HG02884 (cell line): ENCODE data around the gene ST7L.

Experiments
- ATAC-seq: cut with Tn5 transposase; IDR thresholded peaks from one replicate; pipeline ENCODE4 v1.9.1; 2021; ENCODE audit warnings: mild to moderate bottlenecking, moderate library complexity; ENCODE audit not compliant: unreplicated experiment

The ST7L gene

GRCh38 chr1:112548547-112548946 lies 70.4 kb downstream of the ST7L start:
- ATAC-seq = no peak

- ATAC-seq = no peak
These were observed 72.9 kb downstream of the ST7L start for GRCh38 chr1:112546076-112546475.

GRCh38 chr1:112544751-112545150 lies 74.2 kb downstream of the ST7L start:
- ATAC-seq = no peak

- ATAC-seq = no peak
These were observed 74.8 kb downstream of the ST7L start for GRCh38 chr1:112544011-112544688.

GRCh38 chr1:112542206-112542973 lies 76.6 kb downstream of the ST7L start:
- no peak for ATAC-seq

GRCh38 chr1:112541299-112541698 lies 77.6 kb downstream of the ST7L start:
- ATAC-seq = no peak

- no peak for ATAC-seq
These were observed 78.6 kb downstream of the ST7L start for GRCh38 chr1:112540226-112540794.

- ATAC-seq = no peak
These were observed 80.1 kb downstream of the ST7L start for GRCh38 chr1:112538883-112539282.

- ATAC-seq = no peak
These were observed 81.5 kb downstream of the ST7L start for GRCh38 chr1:112537456-112537855.

GRCh38 chr1:112536561-112536960 lies 82.4 kb downstream of the ST7L start:
- ATAC-seq = no peak

GRCh38 chr1:112533029-112533428 lies 85.9 kb downstream of the ST7L start:
- ATAC-seq = no peak

GRCh38 chr1:112532064-112532463 lies 86.9 kb downstream of the ST7L start:
- ATAC-seq = no peak

GRCh38 chr1:112530832-112531231 lies 88.1 kb downstream of the ST7L start:
- ATAC-seq = no peak

- ATAC-seq = no peak
These were observed 89.6 kb downstream of the ST7L start for GRCh38 chr1:112529301-112529700.

- ATAC-seq = no peak
These were observed 90.9 kb downstream of the ST7L start for GRCh38 chr1:112528076-112528475.

- no peak for ATAC-seq
These were observed 91.5 kb downstream of the ST7L start for GRCh38 chr1:112527266-112528010.

GRCh38 chr1:112524986-112525385 lies 94.0 kb downstream of the ST7L start:
- ATAC-seq = no peak

- no peak for ATAC-seq
These were observed 94.7 kb downstream of the ST7L start for GRCh38 chr1:112524251-112524650.

- no peak for ATAC-seq
These were observed 96.3 kb downstream of the ST7L start for GRCh38 chr1:112522621-112523020.

GRCh38 chr1:112520166-112520565 lies 98.8 kb downstream of the ST7L start:
- ATAC-seq = no peak

- ATAC-seq = no peak
These were observed 100.8 kb downstream of the ST7L start for GRCh38 chr1:112518186-112518585.
